Measurements from ENCODE around the gene SSR1. TPM values are rescaled to one million over a fixed set of nuclear protein-coding genes. Genes with fewer than 3 reads are reported as not detected.

The SSR1 gene
- polyA plus RNA-seq, 1 donor = 125 TPM

GRCh38 chr6:7239590-7239948 is 73.4 kb downstream of the SSR1 start:
- peak in 1 of 2 donors; percentile 44 for DNase-seq
- H3K4me3 ChIP-seq (ENCODE audit: low read length) = no peak overlapping the region
- no peaks in the 10 kb centered on the region for H3K9me3 ChIP-seq (ENCODE audit: control insufficient read depth, low read depth, low read length)
- H3K36me3 ChIP-seq (ENCODE audit: control insufficient read depth, insufficient read depth, low read length) = peaks cover 47% of the 10 kb centered on the region
- WGBS (ENCODE audit: insufficient coverage, low lambda C conversion rate) = no CpG with 5 or more reads among the region's 5 CpGs
- peak overlapping the region; percentile 83 for H3K27ac ChIP-seq (ENCODE audit: low read length)
- no peaks in the 10 kb centered on the region for H3K27me3 ChIP-seq (ENCODE audit: control insufficient read depth, insufficient read depth, low read length)
- peaks cover 79% of the 10 kb centered on the region for H3K4me1 ChIP-seq (ENCODE audit: control insufficient read depth, insufficient read depth, low read length)

- peak; percentile 93 to 95 for DNase-seq
- Histone ChIP-seq H3K27me3 (ENCODE audit: control insufficient read depth, insufficient read depth, low read length) (no peaks in the 10 kb centered on the region), H3K4me1 (ENCODE audit: control insufficient read depth, insufficient read depth, low read length) (peaks cover 79% of the 10 kb centered on the region), H3K36me3 (ENCODE audit: control insufficient read depth, insufficient read depth, low read length) (peaks cover 47% of the 10 kb centered on the region), H3K4me3 (ENCODE audit: low read length) (no peak overlapping the region), H3K9me3 (ENCODE audit: control insufficient read depth, low read depth, low read length) (no peaks in the 10 kb centered on the region), H3K27ac (ENCODE audit: low read length) (peak overlapping the region; percentile 83)
- 60% methylated on average over 1 of the region's 10 CpGs for WGBS (ENCODE audit: insufficient coverage, low lambda C conversion rate)
Measured at GRCh38 chr6:7238900-7239589, 74.0 kb downstream of the SSR1 start.

DNA sequence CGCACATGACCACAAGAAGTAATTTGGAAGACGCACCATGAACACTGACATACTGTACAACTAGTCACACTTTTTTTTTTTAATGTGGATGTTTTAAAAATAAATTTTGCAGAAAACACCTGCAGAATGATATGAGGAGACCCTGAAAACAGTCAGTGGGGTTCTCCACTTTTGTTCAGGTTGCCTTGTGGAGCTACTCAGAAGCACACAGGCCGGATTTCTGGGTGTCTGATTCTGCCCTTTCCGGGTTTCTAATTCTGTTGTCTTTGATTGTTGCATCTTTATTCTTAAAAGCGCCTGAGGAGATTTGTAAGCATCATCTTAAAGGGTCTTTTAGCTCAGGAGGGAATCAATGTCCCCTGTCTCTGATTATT is 74.5 kb downstream of the SSR1 start:
- no peak for DNase-seq
- Histone ChIP-seq H3K27ac (ENCODE audit: low read length) (peak overlapping the region; percentile 83), H3K27me3 (ENCODE audit: control insufficient read depth, insufficient read depth, low read length) (no peaks in the 10 kb centered on the region), H3K4me1 (ENCODE audit: control insufficient read depth, insufficient read depth, low read length) (peaks cover 76% of the 10 kb centered on the region), H3K9me3 (ENCODE audit: control insufficient read depth, low read depth, low read length) (no peaks in the 10 kb centered on the region), H3K36me3 (ENCODE audit: control insufficient read depth, insufficient read depth, low read length) (peaks cover 51% of the 10 kb centered on the region), H3K4me3 (ENCODE audit: low read length) (no peak overlapping the region)
- no CpG with 5 or more reads among the region's 5 CpGs for WGBS (ENCODE audit: insufficient coverage, low lambda C conversion rate)

DNA sequence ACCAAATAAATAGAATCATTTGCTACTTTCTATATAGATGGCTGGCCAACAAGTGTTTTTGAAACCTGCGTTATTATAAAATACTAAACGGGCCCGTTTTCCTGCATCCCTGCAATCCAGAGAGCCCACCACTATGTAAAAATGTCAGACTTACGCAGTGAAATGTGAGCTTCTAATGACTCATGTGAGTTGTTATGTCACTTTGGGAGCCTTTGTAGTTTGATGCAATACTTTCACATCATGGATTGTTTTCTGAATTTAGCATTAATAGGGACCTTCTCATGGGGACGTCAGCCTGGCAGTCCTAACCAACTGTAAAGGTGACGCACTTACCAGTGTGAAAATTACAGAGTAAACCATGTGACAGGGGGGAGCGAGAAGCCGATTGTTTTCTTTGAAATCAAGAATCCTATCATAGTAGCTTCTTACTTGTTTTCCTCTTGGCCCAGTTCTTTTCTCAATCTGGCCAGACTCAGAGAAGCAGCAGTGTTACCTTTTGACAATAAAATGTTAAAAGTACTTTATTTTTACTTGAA is 75.3 kb downstream of the SSR1 start:
- peak overlapping the region; percentile 83 for H3K27ac ChIP-seq (ENCODE audit: low read length)
- no peaks in the 10 kb centered on the region for H3K27me3 ChIP-seq (ENCODE audit: control insufficient read depth, insufficient read depth, low read length)
- peaks cover 68% of the 10 kb centered on the region for H3K4me1 ChIP-seq (ENCODE audit: control insufficient read depth, insufficient read depth, low read length)
- H3K4me3 ChIP-seq (ENCODE audit: low read length) = no peak overlapping the region
- H3K36me3 ChIP-seq (ENCODE audit: control insufficient read depth, insufficient read depth, low read length) = peaks cover 54% of the 10 kb centered on the region
- H3K9me3 ChIP-seq (ENCODE audit: control insufficient read depth, low read depth, low read length) = no peaks in the 10 kb centered on the region
- DNase-seq = no peak
- no CpG with 5 or more reads among the region's 8 CpGs for WGBS (ENCODE audit: insufficient coverage, low lambda C conversion rate)

DNA sequence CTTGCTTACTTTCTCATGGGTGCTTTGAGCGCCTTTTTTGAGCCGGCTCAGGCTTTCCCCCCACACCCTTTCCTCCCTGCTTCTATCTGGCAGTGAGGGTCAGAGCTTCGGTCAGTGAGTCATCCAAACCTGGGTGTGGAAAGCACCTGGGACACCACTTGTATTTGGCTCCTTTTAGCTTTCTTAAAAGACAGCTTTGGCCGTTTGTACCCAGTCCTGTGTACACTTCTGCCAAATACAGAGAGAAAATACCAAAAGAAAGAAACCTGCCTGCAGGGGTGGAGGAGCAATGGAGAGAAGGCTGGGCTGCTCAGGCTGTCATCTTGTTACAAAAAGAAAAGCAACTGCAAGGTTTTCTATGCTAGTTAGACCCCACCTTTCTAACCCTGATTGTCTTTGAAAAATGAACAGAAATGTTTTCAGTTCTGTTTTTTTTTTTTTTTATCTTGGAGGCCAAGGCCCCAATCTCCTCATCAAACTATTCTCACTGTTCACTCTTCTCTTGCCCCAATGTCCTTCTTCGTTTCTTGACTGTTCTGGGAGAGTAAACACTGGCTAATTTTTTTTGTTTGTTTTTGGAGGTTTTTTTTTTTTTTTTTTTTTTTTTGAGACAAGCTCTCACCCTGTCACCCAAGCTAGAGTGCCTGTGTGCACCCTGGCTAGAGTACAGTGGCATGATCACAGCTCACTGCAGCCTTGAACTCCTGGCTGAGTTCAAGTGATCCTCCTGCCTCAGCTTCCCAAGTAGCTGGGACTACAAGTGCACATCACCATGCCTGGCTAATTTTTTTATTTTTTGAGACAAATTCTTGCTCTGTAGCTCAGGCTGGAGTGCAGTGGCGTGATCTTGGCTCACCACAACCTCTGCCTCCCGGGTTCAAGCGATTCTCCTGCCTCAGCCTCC is 76.4 kb downstream of the SSR1 start:
- Histone ChIP-seq H3K4me3 (ENCODE audit: low read length) (no peak overlapping the region), H3K9me3 (ENCODE audit: control insufficient read depth, low read depth, low read length) (no peaks in the 10 kb centered on the region), H3K4me1 (ENCODE audit: control insufficient read depth, insufficient read depth, low read length) (peaks cover 57% of the 10 kb centered on the region), H3K27me3 (ENCODE audit: control insufficient read depth, insufficient read depth, low read length) (no peaks in the 10 kb centered on the region), H3K27ac (ENCODE audit: low read length) (peak overlapping the region; percentile 8), H3K36me3 (ENCODE audit: control insufficient read depth, insufficient read depth, low read length) (peaks cover 65% of the 10 kb centered on the region)
- no peak for DNase-seq
- WGBS (ENCODE audit: insufficient coverage, low lambda C conversion rate) = 67% methylated on average over 1 of the region's 8 CpGs

DNA sequence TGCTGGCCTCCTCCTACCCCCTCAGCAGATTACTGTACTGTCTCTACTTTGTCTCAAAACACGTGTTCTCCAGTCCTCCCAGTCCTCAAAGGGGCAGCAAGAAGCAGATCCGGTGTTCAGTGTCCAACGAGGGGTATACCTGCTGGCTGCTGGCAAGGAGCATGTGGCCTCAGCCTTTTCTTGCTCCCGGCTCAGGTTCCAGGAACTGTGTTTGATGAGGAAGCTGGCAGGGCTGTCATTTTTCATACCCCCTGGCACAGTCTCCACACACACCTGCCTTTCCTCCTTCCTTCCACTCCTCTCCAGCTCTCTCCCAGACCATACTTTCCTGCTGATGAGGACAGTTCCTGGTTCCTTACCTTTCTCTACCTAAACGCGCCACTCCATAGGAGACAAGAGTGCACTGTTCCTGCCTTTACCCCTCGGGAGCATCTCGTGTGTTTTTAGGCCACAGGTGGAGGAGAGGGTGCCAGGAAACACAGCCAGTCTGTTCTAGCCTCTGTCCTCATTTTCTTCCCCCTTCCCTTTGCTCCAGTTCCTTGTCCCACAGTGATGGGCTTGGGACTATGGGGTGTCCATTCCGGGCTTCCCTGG is 77.2 kb downstream of the SSR1 start:
- Histone ChIP-seq H3K4me1 (ENCODE audit: control insufficient read depth, insufficient read depth, low read length) (peaks cover 49% of the 10 kb centered on the region), H3K36me3 (ENCODE audit: control insufficient read depth, insufficient read depth, low read length) (peaks cover 66% of the 10 kb centered on the region)
- no peak for DNase-seq

DNA sequence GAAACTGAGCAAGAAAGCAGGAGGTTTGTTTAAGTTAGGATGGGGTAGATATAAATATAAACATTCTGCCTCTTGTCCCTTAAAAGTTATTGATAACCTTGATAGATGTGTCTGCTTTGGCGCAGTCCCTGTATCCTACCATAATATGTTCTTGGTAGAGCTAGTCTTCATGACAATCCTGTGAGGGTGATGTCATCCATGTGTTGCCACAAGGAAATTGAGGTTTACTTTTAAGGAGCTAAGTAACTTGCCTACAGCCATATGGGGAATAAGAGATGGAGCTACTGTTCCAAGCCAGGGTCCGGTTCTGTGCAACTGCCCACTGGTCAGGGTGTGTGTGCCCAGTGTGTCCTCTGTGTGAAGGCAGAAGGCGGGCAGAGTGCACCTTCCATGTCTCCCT is 78.5 kb downstream of the SSR1 start:
- peaks cover 12% of the 10 kb centered on the region for H3K9me3 ChIP-seq (ENCODE audit: control insufficient read depth, low read depth, low read length)
- no peak overlapping the region for H3K4me3 ChIP-seq (ENCODE audit: low read length)
- peaks cover 39% of the 10 kb centered on the region for H3K4me1 ChIP-seq (ENCODE audit: control insufficient read depth, insufficient read depth, low read length)
- H3K27ac ChIP-seq (ENCODE audit: low read length) = no peak overlapping the region
- no peak for DNase-seq
- no peaks in the 10 kb centered on the region for H3K27me3 ChIP-seq (ENCODE audit: control insufficient read depth, insufficient read depth, low read length)
- H3K36me3 ChIP-seq (ENCODE audit: control insufficient read depth, insufficient read depth, low read length) = peaks cover 68% of the 10 kb centered on the region
- no CpG with 5 or more reads among the region's 3 CpGs for WGBS (ENCODE audit: insufficient coverage, low lambda C conversion rate)

More for the DNA sequence above, 77.2 kb downstream of the SSR1 start:
- Histone ChIP-seq H3K9me3 (ENCODE audit: control insufficient read depth, low read depth, low read length) (peaks cover 3% of the 10 kb centered on the region), H3K27me3 (ENCODE audit: control insufficient read depth, insufficient read depth, low read length) (no peaks in the 10 kb centered on the region), H3K27ac (ENCODE audit: low read length) (peak overlapping the region; percentile 8), H3K4me3 (ENCODE audit: low read length) (no peak overlapping the region)
- WGBS (ENCODE audit: insufficient coverage, low lambda C conversion rate) = 74% methylated on average over 3 of the region's 9 CpGs

DNA sequence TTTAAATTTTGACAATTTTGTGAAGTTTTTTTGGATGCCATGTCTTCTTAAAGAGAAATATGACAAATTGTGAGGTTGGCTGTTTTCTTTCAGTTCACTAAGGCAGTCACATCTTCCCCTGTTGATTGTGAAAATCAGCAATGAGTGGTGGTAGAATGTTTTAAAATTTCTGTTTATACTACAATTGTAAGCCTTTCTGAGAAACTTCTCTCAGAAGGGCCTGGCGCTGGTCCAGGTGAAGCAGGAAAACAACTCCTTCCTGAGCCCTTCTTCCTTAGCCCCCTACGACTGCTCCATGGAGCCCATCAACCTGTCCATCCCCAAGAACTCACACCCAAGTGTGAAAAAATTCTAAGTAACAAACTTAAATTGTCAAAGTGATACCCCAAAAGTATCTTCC is 80.6 kb downstream of the SSR1 start:
- H3K4me3 ChIP-seq (ENCODE audit: low read length) = no peak overlapping the region
- H3K4me1 ChIP-seq (ENCODE audit: control insufficient read depth, insufficient read depth, low read length) = peaks cover 17% of the 10 kb centered on the region
- no peak for DNase-seq
- H3K27ac ChIP-seq (ENCODE audit: low read length) = no peak overlapping the region
- H3K9me3 ChIP-seq (ENCODE audit: control insufficient read depth, low read depth, low read length) = peaks cover 13% of the 10 kb centered on the region
- no peaks in the 10 kb centered on the region for H3K27me3 ChIP-seq (ENCODE audit: control insufficient read depth, insufficient read depth, low read length)
- no CpG with 5 or more reads among the region's 2 CpGs for WGBS (ENCODE audit: insufficient coverage, low lambda C conversion rate)
- H3K36me3 ChIP-seq (ENCODE audit: control insufficient read depth, insufficient read depth, low read length) = peaks cover 77% of the 10 kb centered on the region

- DNase-seq = no peak
- H3K36me3 ChIP-seq (ENCODE audit: control insufficient read depth, insufficient read depth, low read length) = peaks cover 81% of the 10 kb centered on the region
Measured at GRCh38 chr6:7230956-7231713, 81.9 kb downstream of the SSR1 start.

DNA sequence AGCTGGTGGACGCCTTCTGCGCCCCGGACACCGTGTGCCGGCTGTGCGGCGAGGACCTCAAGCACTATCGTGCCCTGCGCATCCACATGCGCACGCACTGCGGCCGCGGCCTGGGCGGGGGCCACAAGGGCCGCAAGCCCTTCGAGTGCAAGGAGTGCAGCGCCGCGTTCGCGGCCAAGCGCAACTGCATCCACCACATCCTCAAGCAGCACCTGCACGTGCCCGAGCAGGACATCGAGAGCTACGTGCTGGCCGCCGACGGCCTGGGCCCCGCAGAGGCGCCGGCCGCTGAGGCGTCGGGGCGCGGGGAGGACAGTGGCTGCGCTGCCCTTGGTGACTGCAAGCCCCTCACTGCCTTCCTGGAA is 82.7 kb downstream of the SSR1 start:
- DNase-seq = no peak
- WGBS (ENCODE audit: insufficient coverage, low lambda C conversion rate) = no CpG with 5 or more reads among the region's 39 CpGs
- peaks cover 81% of the 10 kb centered on the region for H3K36me3 ChIP-seq (ENCODE audit: control insufficient read depth, insufficient read depth, low read length)

More at GRCh38 chr6:7230956-7231713, 81.9 kb downstream of the SSR1 start:
- WGBS (ENCODE audit: insufficient coverage, low lambda C conversion rate) = no CpG with 5 or more reads among the region's 37 CpGs
- Histone ChIP-seq H3K27me3 (ENCODE audit: control insufficient read depth, insufficient read depth, low read length) (no peaks in the 10 kb centered on the region), H3K4me3 (ENCODE audit: low read length) (no peak overlapping the region), H3K27ac (ENCODE audit: low read length) (no peak overlapping the region), H3K9me3 (ENCODE audit: control insufficient read depth, low read depth, low read length) (peaks cover 13% of the 10 kb centered on the region), H3K4me1 (ENCODE audit: control insufficient read depth, insufficient read depth, low read length) (peaks cover 12% of the 10 kb centered on the region)

More for the DNA sequence above, 82.7 kb downstream of the SSR1 start:
- H3K4me3 ChIP-seq (ENCODE audit: low read length) = no peak overlapping the region
- peaks cover 5% of the 10 kb centered on the region for H3K4me1 ChIP-seq (ENCODE audit: control insufficient read depth, insufficient read depth, low read length)
- no peak overlapping the region for H3K27ac ChIP-seq (ENCODE audit: low read length)
- no peaks in the 10 kb centered on the region for H3K27me3 ChIP-seq (ENCODE audit: control insufficient read depth, insufficient read depth, low read length)
- peaks cover 13% of the 10 kb centered on the region for H3K9me3 ChIP-seq (ENCODE audit: control insufficient read depth, low read depth, low read length)

All from large intestine (tissue), 3 donors.